Trophoblast cell (in vitro differentiated cells and primary cell): ENCODE results near the gene SERPINA4.

ENCODE experiments used
- DNase-seq, 2 donors: peaks; one replicate each; pipeline ENCODE4 v3.0.0-alpha.2; 2016
- H2AFZ ChIP-seq: 2 replicates; pipeline ENCODE4 v1.6.1; 2013; ENCODE audit warnings: low read length, moderate library complexity, mild to moderate bottlenecking; ENCODE audit not compliant: insufficient read depth, poor library complexity
- H2AK5ac ChIP-seq: 2 replicates; pipeline ENCODE4 v1.6.1; 2013; ENCODE audit warnings: mild to moderate bottlenecking, low read length
- H2BK120ac ChIP-seq: 2 replicates; pipeline ENCODE4 v1.6.1; 2013; ENCODE audit warnings: low read length, mild to moderate bottlenecking, moderate library complexity; ENCODE audit not compliant: insufficient read depth, poor library complexity
- H2BK12ac ChIP-seq: 2 replicates; pipeline ENCODE4 v1.6.1; 2013; ENCODE audit warnings: mild to moderate bottlenecking, low read length, moderate library complexity
- H2BK5ac ChIP-seq: 2 replicates; pipeline ENCODE4 v1.6.1; 2013; ENCODE audit warnings: low read length, low read depth, moderate library complexity, mild to moderate bottlenecking; ENCODE audit not compliant: poor library complexity
- H3K14ac ChIP-seq: 2 replicates; pipeline ENCODE4 v1.6.1; 2013; ENCODE audit warnings: mild to moderate bottlenecking, low read length
- H3K18ac ChIP-seq: 2 replicates; pipeline ENCODE4 v1.6.1; 2013; ENCODE audit warnings: mild to moderate bottlenecking, low read length
- H3K23ac ChIP-seq: 2 replicates; pipeline ENCODE4 v1.6.1; 2013; ENCODE audit warnings: low read length
- H3K27ac ChIP-seq: 2 replicates; pipeline ENCODE4 v1.5.1; 2013; ENCODE audit warnings: low read depth, mild to moderate bottlenecking, inconsistent platforms, low read length, moderate library complexity
- H3K27me3 ChIP-seq: 2 replicates; pipeline ENCODE4 v1.6.1; 2013; ENCODE audit warnings: inconsistent platforms, mild to moderate bottlenecking, low read length, moderate library complexity; ENCODE audit not compliant: insufficient read depth
- H3K36me3 ChIP-seq, 2 experiments: 1 replicate in 1 of 2; 2 replicates in 1 of 2; pipeline ENCODE4 v1.6.1; 2013; ENCODE audit warnings: low read length in 2 of 2, mild to moderate bottlenecking in 2 of 2, moderate library complexity in 1 of 2; ENCODE audit not compliant: insufficient read depth in 2 of 2, control insufficient read depth in 1 of 2
- H3K4ac ChIP-seq: 2 replicates; pipeline ENCODE4 v1.6.1; 2013; ENCODE audit warnings: low read depth, mild to moderate bottlenecking, low read length, moderate library complexity
- H3K4me1 ChIP-seq, 2 experiments: 1 replicate in 1 of 2; 2 replicates in 1 of 2; pipeline ENCODE4 v1.6.1; 2013; ENCODE audit warnings: low read length in 2 of 2, mild to moderate bottlenecking in 2 of 2, moderate library complexity in 1 of 2; ENCODE audit not compliant: insufficient read depth in 2 of 2, control insufficient read depth in 1 of 2
- H3K4me2 ChIP-seq: 2 replicates; pipeline ENCODE4 v1.6.1; 2013; ENCODE audit warnings: inconsistent platforms, mild to moderate bottlenecking, low read length, moderate library complexity
- H3K4me3 ChIP-seq: 2 replicates; pipeline ENCODE4 v1.5.1; 2013; ENCODE audit warnings: mild to moderate bottlenecking, low read depth, low read length, inconsistent platforms
- H3K79me1 ChIP-seq: one replicate; pipeline ENCODE4 v1.6.1; 2013; ENCODE audit warnings: low read length
- H3K79me2 ChIP-seq: 2 replicates; pipeline ENCODE4 v1.6.1; 2013; ENCODE audit warnings: low read length, mild to moderate bottlenecking; ENCODE audit not compliant: control insufficient read depth, insufficient read depth, poor library complexity
- H3K9ac ChIP-seq: 2 replicates; pipeline ENCODE4 v1.6.1; 2013; ENCODE audit warnings: mild to moderate bottlenecking, low read length
- H3K9me3 ChIP-seq: 2 replicates; pipeline ENCODE4 v1.6.1; 2013; ENCODE audit warnings: low read depth, mild to moderate bottlenecking, control low read depth, inconsistent platforms, low read length; ENCODE audit not compliant: insufficient read depth
- H4K12ac ChIP-seq: 2 replicates; pipeline ENCODE4 v1.6.1; 2013; ENCODE audit warnings: low read depth, mild to moderate bottlenecking, low read length, moderate library complexity
- H4K8ac ChIP-seq: 2 replicates; pipeline ENCODE4 v1.6.1; 2013; ENCODE audit warnings: low read depth, mild to moderate bottlenecking, low read length, moderate library complexity
- H4K91ac ChIP-seq: one replicate; pipeline ENCODE4 v1.6.1; 2013; ENCODE audit warnings: low read depth, mild to moderate bottlenecking, low read length, moderate library complexity
- WGBS: extraction: QIAGEN DNeasy Blood & Tissue Kit; methylation state at CpG from one replicate; pipeline ENCODE4 v1.1.7; 2013; ENCODE audit warnings: missing lambda C conversion rate; ENCODE audit not compliant: insufficient read length, insufficient coverage; ENCODE audit errors: extremely low coverage; 5-methylcytosine and 5-hydroxymethylcytosine counted together

The SERPINA4 gene

GRCh38 chr14:94591871-94592270, 30.6 kb downstream of the SERPINA4 start:
- Histone ChIP-seq H2AK5ac (no peak overlapping the region), H2AFZ (no peak overlapping the region), H3K36me3 (no peaks in the 10 kb centered on the region), H3K4ac (no peak overlapping the region), H4K8ac (no peak overlapping the region), H2BK5ac (no peak overlapping the region), H3K4me3 (no peak overlapping the region), H3K9me3 (peaks cover 5% of the 10 kb centered on the region), H3K79me2 (no peaks in the 10 kb centered on the region), H3K4me1 (no peaks in the 10 kb centered on the region), H3K4me2 (no peak overlapping the region), H3K18ac (no peak overlapping the region), H3K9ac (no peak overlapping the region), H3K27me3 (no peaks in the 10 kb centered on the region), H3K27ac (no peak overlapping the region), H2BK12ac (no peak overlapping the region), H3K14ac (no peak overlapping the region), H4K91ac (no peak overlapping the region), H3K79me1 (no peaks in the 10 kb centered on the region), H3K23ac (no peak overlapping the region), H4K12ac (no peak overlapping the region), H2BK120ac (no peak overlapping the region)
- no peak for DNase-seq
- WGBS: no CpG with 5 or more reads among the region's 8 CpGs

GRCh38 chr14:94592457-94592856, 31.2 kb downstream of the SERPINA4 start:
- H3K36me3 ChIP-seq: no peaks in the 10 kb centered on the region
- no peak overlapping the region for H2AK5ac ChIP-seq
- H3K27ac ChIP-seq: no peak overlapping the region
- no peak overlapping the region for H2BK120ac ChIP-seq
- no peak overlapping the region for H3K14ac ChIP-seq
- H3K79me2 ChIP-seq: no peaks in the 10 kb centered on the region
- H3K9me3 ChIP-seq: peaks cover 5% of the 10 kb centered on the region
- H3K27me3 ChIP-seq: no peaks in the 10 kb centered on the region
- no peak overlapping the region for H2AFZ ChIP-seq
- H3K4me2 ChIP-seq: no peak overlapping the region
- H4K91ac ChIP-seq: no peak overlapping the region
- no peak overlapping the region for H3K18ac ChIP-seq
- H2BK12ac ChIP-seq: no peak overlapping the region
- no peak overlapping the region for H3K23ac ChIP-seq
- no peaks in the 10 kb centered on the region for H3K4me1 ChIP-seq
- H3K9ac ChIP-seq: no peak overlapping the region
- no peak overlapping the region for H4K8ac ChIP-seq
- no peak for DNase-seq
- no peaks in the 10 kb centered on the region for H3K79me1 ChIP-seq
- no peak overlapping the region for H3K4ac ChIP-seq
- H4K12ac ChIP-seq: no peak overlapping the region
- no peak overlapping the region for H3K4me3 ChIP-seq
- no peak overlapping the region for H2BK5ac ChIP-seq

DNA sequence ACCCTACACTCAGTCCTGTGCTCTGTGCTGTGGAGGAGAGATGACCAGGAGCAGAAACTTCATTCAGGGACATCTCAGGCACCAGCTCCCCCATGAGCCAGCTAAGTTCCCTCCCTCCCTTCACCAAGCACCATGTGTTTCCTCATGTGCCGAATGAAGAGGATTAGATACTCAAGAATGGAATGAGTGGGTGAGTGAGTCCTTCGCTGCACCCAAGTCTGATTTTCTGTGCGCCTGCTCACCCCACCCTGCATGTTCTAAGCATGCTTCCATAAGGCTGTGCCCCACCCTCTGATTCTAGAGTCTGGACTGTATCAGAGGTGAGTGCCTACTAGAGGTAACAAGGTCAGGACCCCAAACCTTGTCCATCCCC, 32.1 kb downstream of the SERPINA4 start:
- Histone ChIP-seq H4K8ac (no peak overlapping the region), H3K4ac (no peak overlapping the region), H3K9ac (no peak overlapping the region), H2BK5ac (no peak overlapping the region), H2BK120ac (no peak overlapping the region), H2AK5ac (no peak overlapping the region), H4K12ac (no peak overlapping the region), H3K14ac (no peak overlapping the region), H3K9me3 (peaks cover 5% of the 10 kb centered on the region), H2BK12ac (no peak overlapping the region), H3K4me1 (no peaks in the 10 kb centered on the region), H3K79me2 (no peaks in the 10 kb centered on the region), H3K27me3 (no peaks in the 10 kb centered on the region), H2AFZ (no peak overlapping the region), H4K91ac (no peak overlapping the region), H3K4me3 (no peak overlapping the region), H3K36me3 (no peaks in the 10 kb centered on the region), H3K4me2 (no peak overlapping the region), H3K79me1 (no peaks in the 10 kb centered on the region), H3K23ac (no peak overlapping the region), H3K18ac (no peak overlapping the region), H3K27ac (no peak overlapping the region)
- no CpG with 5 or more reads among the region's 3 CpGs for WGBS
- no peak for DNase-seq

- Histone ChIP-seq H3K9me3 (peaks cover 5% of the 10 kb centered on the region), H2BK120ac (no peak overlapping the region), H2AK5ac (no peak overlapping the region), H3K18ac (no peak overlapping the region), H3K14ac (no peak overlapping the region), H2BK12ac (no peak overlapping the region), H3K23ac (no peak overlapping the region), H3K4me3 (no peak overlapping the region), H3K27me3 (no peaks in the 10 kb centered on the region), H3K79me1 (no peaks in the 10 kb centered on the region), H4K91ac (no peak overlapping the region), H3K4me2 (no peak overlapping the region), H2BK5ac (no peak overlapping the region), H3K27ac (no peak overlapping the region), H4K8ac (no peak overlapping the region), H3K4me1 (peaks cover 3 to 4% of the 10 kb centered on the region in 2 experiments), H4K12ac (no peak overlapping the region), H3K9ac (no peak overlapping the region), H3K36me3 (no peaks in the 10 kb centered on the region), H2AFZ (no peak overlapping the region), H3K79me2 (no peaks in the 10 kb centered on the region), H3K4ac (no peak overlapping the region)
- WGBS: no CpG with 5 or more reads among the region's 4 CpGs
- no peak for DNase-seq
Measured at GRCh38 chr14:94593749-94594431, 32.6 kb downstream of the SERPINA4 start.
